HCT116 (cell line): ENCODE measurements around the gene CTIF. TPM values are rescaled to one million over a fixed set of nuclear protein-coding genes. Genes with fewer than 3 reads are reported as not detected.

Experiments used
- ATAC-seq: fragments of 200-7000 bp; cut with Tn5 transposase; 2 replicates; pipeline ENCODE4 v1.9.1; 2020; ENCODE audit warnings: mild to moderate bottlenecking, moderate library complexity
- BruUV-seq: library from RNA; stranded (reverse); fragments of 400-500 nt; replicated peaks from 2 replicates; lab custom pipeline; 2021; lab: Mats Ljungman, UMichigan
- CTCF ChIA-PET: fragments of 300-600 bp; sonication (Branson Sonifier 250); formaldehyde crosslinking; loops from one replicate; lab custom pipeline; 2021; ENCODE audit warnings: antibody characterized with exemption; lab: Charles Lee
- POLR2A ChIA-PET: fragments of 300-600, 350-600 bp; sonication (Branson Sonifier 250); formaldehyde crosslinking; loops from one replicate; lab custom pipeline; 2021; ENCODE audit warnings: antibody characterized with exemption; lab: Charles Lee
- RAD21 ChIA-PET, 2 experiments: fragments of 300-600 bp; sonication (Branson Sonifier 250); formaldehyde crosslinking; loops; one replicate each; lab custom pipeline; 2023; ENCODE audit warnings: low total read pairs in 2 of 2; ENCODE audit not compliant: uncharacterized antibody in 2 of 2, unreplicated experiment in 2 of 2, low non-redundant PET in 1 of 2; lab: Charles Lee
- DNase-seq: peaks from one replicate; pipeline ENCODE4 v3.0.0-alpha.2; 2010; ENCODE audit warnings: low read depth, low spot score
- H2AFZ ChIP-seq: fragments of 200-600 bp; shearing (Covaris generic), sonication (generic); 2 replicates; pipeline ENCODE4 v1.6.1; 2017; ENCODE audit warnings: low read depth, mixed run types, mixed read lengths, antibody characterized with exemption, low read length; ENCODE audit not compliant: poor library complexity, severe bottlenecking
- H3K27ac ChIP-seq: 2 replicates; pipeline ENCODE4 v1.5.1; 2012; ENCODE audit warnings: low read depth, low read length
- H3K27me3 ChIP-seq: fragments of 200-600 bp; sonication (generic); 2 replicates; pipeline ENCODE4 v1.6.1; 2016; ENCODE audit warnings: mixed run types, low read length, mixed read lengths; ENCODE audit not compliant: insufficient read depth
- H3K36me3 ChIP-seq, 2 experiments: fragments of 200-500 bp in 1 of 2; fragments of 200-600 bp in 1 of 2; sonication (Bioruptor generic) in 1 of 2; sonication (generic) in 1 of 2; 2 replicates each; pipeline versions ENCODE4 v1.5.1 to v1.6.1; 2014 to 2016; ENCODE audit warnings: low read length in 2 of 2, inconsistent platforms in 1 of 2, mixed read lengths in 1 of 2, mixed run types in 1 of 2; ENCODE audit not compliant: insufficient read depth in 2 of 2, control insufficient read depth in 1 of 2
- H3K4me1 ChIP-seq, 2 experiments: fragments of 200-600 bp in 1 of 2; sonication (generic) in 1 of 2; 2 replicates each; pipeline versions ENCODE4 v1.5.1 to v1.6.1; 2012 to 2017; ENCODE audit warnings: low read length in 2 of 2, inconsistent platforms in 1 of 2, mild to moderate bottlenecking in 1 of 2, mixed read lengths in 1 of 2, mixed run types in 1 of 2, moderate library complexity in 1 of 2; ENCODE audit not compliant: insufficient read depth in 2 of 2, control insufficient read depth in 1 of 2
- H3K4me2 ChIP-seq: fragments of 200-600 bp; sonication (generic); 2 replicates; pipeline ENCODE4 v1.6.1; 2017; ENCODE audit warnings: mixed run types, low read length, mixed read lengths
- H3K4me3 ChIP-seq, 2 experiments: fragments of 200-600 bp in 1 of 2; sonication (generic) in 1 of 2; replicated peaks in 1 of 2; 2 replicates each; pipeline ENCODE4 v1.5.1; 2011 to 2016; ENCODE audit warnings: low read length in 2 of 2, control low read depth in 1 of 2, low read depth in 1 of 2, mild to moderate bottlenecking in 1 of 2, mixed read lengths in 1 of 2, mixed run types in 1 of 2
- H3K79me2 ChIP-seq: fragments of 200-600 bp; sonication (generic); 2 replicates; pipeline ENCODE4 v1.6.1; 2017; ENCODE audit warnings: mild to moderate bottlenecking, mixed run types, low read length, moderate library complexity, mixed read lengths; ENCODE audit not compliant: insufficient read depth
- H3K9ac ChIP-seq: fragments of 200-600 bp; sonication (generic); 2 replicates; pipeline ENCODE4 v1.6.1; 2016; ENCODE audit warnings: low read length, mixed read lengths
- H3K9me2 ChIP-seq: fragments of 200-600 bp; sonication (generic), shearing (Covaris generic); 2 replicates; pipeline ENCODE4 v1.6.1; 2017; ENCODE audit warnings: mixed run types, mild to moderate bottlenecking, moderate library complexity; ENCODE audit not compliant: insufficient read depth
- H3K9me3 ChIP-seq, 2 experiments: fragments of 200-500 bp in 1 of 2; fragments of 200-600 bp in 1 of 2; sonication (Bioruptor generic) in 1 of 2; sonication (generic) in 1 of 2; 2 replicates each; pipeline ENCODE4 v1.6.1; 2014 to 2017; ENCODE audit warnings: low read length in 2 of 2, mixed read lengths in 2 of 2, inconsistent platforms in 1 of 2, low read depth in 1 of 2, mild to moderate bottlenecking in 1 of 2, mixed run types in 1 of 2, moderate library complexity in 1 of 2; ENCODE audit not compliant: control insufficient read depth in 1 of 2, insufficient read depth in 1 of 2
- H4K20me1 ChIP-seq: fragments of 200-600 bp; sonication (generic), shearing (Covaris generic); 2 replicates; pipeline ENCODE4 v1.6.1; 2017; ENCODE audit warnings: mixed run types, mild to moderate bottlenecking, moderate library complexity; ENCODE audit not compliant: insufficient read depth
- CEBPB ChIP-seq: IDR thresholded peaks from 2 replicates; pipeline ENCODE4 v1.6.1; 2012; ENCODE audit warnings: low read depth
- ELF1 ChIP-seq: IDR thresholded peaks from 2 replicates; pipeline ENCODE4 v1.6.1; 2012; ENCODE audit warnings: low read depth, borderline replicate concordance
- EZH2 ChIP-seq: fragments of 200-600 bp; sonication (generic); IDR thresholded peaks from 2 replicates; pipeline ENCODE4 v1.6.1; 2017; ENCODE audit warnings: antibody characterized with exemption, mixed run types
- EZH2phosphoT487 ChIP-seq: fragments of 200-600 bp; IDR thresholded peaks from 2 replicates; pipeline ENCODE4 v1.6.1; 2018; ENCODE audit warnings: antibody characterized with exemption, borderline replicate concordance
- POLR2A ChIP-seq: IDR thresholded peaks from 2 replicates; pipeline ENCODE4 v1.7.0; 2011; ENCODE audit warnings: borderline replicate concordance; ENCODE audit not compliant: insufficient read depth, insufficient read length; ENCODE audit errors: extremely low read depth
- POLR2AphosphoS5 ChIP-seq: IDR thresholded peaks from 2 replicates; pipeline ENCODE4 v1.6.1; 2011; ENCODE audit warnings: mild to moderate bottlenecking, low read depth, low read length, moderate library complexity
- RAD21 ChIP-seq: IDR thresholded peaks from 2 replicates; pipeline ENCODE4 v1.6.1; 2012; ENCODE audit warnings: low read depth, mild to moderate bottlenecking
- SIN3A ChIP-seq: IDR thresholded peaks from 2 replicates; pipeline ENCODE4 v1.6.1; 2012; ENCODE audit warnings: low read depth
- SP1 ChIP-seq: IDR thresholded peaks from 2 replicates; pipeline ENCODE4 v1.6.1; 2012; ENCODE audit warnings: low read depth
- SRF ChIP-seq: IDR thresholded peaks from 2 replicates; pipeline ENCODE4 v1.6.1; 2012; ENCODE audit warnings: low read depth
- ZNF274 ChIP-seq: fragments of 200-500 bp; sonication (Bioruptor generic); IDR thresholded peaks from 2 replicates; pipeline ENCODE4 v1.6.1; 2014; ENCODE audit warnings: mild to moderate bottlenecking, low read depth, low read length, inconsistent platforms
- intact Hi-C: fragments of 100-400 bp; cut with micrococcal nuclease; formaldehyde crosslinking; loops from 2 replicates; pipeline ENCODE4 v1.10.0; 2022
- total RNA-seq: library from RNA; stranded (reverse); gene quantifications from one replicate; pipeline ENCODE4 v1.2.1, GENCODE V29; 2021; ENCODE audit not compliant: unreplicated experiment
- TF ChIP-seq, protein P1 (sequence below), 3 experiments: fragments of 200-600 bp in 1 of 3; sonication (generic) in 1 of 3; IDR thresholded peaks in 2 of 3; conservative IDR thresholded peaks in 1 of 3; 2 replicates each; pipeline ENCODE4 v1.5.1; 2012 to 2017; ENCODE audit warnings: low read depth in 2 of 3, low read length in 2 of 3, antibody characterized with exemption in 1 of 3, borderline replicate concordance in 1 of 3, control low read depth in 1 of 3, mild to moderate bottlenecking in 1 of 3, mixed read lengths in 1 of 3, mixed run types in 1 of 3, moderate library complexity in 1 of 3; ENCODE audit not compliant: insufficient read depth in 1 of 3
- TF ChIP-seq, protein P2 (sequence below): IDR thresholded peaks from 2 replicates; pipeline ENCODE4 v1.6.1; 2012; ENCODE audit warnings: low read depth

The CTIF gene
- total RNA-seq, 1 experiment from 2014 or later, result 19.7 TPM

DNA sequence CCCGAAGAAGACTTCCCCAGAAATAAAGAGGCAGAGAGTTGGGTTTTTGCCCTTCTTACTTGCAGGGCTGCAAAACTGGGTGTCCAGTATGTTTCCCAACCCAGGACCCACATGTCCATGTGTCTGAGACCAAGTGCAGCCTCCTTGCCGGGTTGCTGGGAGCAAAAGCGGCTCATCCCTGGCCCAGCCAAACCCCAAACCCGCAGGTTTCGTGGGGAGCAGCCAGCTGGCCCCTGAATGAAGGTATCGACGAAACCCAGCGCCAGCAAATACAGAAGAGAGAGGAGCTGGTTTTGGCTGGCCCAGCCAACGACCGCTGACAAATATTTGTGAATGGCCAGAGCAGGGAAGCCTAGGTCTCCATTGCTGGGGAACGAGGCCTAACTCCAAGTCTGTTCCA lies 214.9 kb downstream of the CTIF start:
- POLR2A ChIA-PET, result no interaction called here
- no peak overlapping the region for H3K4me2 ChIP-seq
- TF ChIP-seq ZNF274, result no peak
- TF ChIP-seq POLR2AphosphoS5, result no peak
- TF ChIP-seq SRF, result no peak
- TF ChIP-seq SP1, result no peak
- TF ChIP-seq, protein P1, sequence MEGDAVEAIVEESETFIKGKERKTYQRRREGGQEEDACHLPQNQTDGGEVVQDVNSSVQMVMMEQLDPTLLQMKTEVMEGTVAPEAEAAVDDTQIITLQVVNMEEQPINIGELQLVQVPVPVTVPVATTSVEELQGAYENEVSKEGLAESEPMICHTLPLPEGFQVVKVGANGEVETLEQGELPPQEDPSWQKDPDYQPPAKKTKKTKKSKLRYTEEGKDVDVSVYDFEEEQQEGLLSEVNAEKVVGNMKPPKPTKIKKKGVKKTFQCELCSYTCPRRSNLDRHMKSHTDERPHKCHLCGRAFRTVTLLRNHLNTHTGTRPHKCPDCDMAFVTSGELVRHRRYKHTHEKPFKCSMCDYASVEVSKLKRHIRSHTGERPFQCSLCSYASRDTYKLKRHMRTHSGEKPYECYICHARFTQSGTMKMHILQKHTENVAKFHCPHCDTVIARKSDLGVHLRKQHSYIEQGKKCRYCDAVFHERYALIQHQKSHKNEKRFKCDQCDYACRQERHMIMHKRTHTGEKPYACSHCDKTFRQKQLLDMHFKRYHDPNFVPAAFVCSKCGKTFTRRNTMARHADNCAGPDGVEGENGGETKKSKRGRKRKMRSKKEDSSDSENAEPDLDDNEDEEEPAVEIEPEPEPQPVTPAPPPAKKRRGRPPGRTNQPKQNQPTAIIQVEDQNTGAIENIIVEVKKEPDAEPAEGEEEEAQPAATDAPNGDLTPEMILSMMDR (IDR thresholded peaks at IDR 0.05 in 2 of 3, conservative IDR thresholded peaks at IDR 0.05 in 1 of 3; ENCODE audit: borderline replicate concordance in 1 of 3, insufficient read depth in 1 of 3, low read depth in 2 of 3, low read length in 2 of 3), result no peak
- no peak for TF ChIP-seq EZH2
- no peak for TF ChIP-seq SIN3A

DNA sequence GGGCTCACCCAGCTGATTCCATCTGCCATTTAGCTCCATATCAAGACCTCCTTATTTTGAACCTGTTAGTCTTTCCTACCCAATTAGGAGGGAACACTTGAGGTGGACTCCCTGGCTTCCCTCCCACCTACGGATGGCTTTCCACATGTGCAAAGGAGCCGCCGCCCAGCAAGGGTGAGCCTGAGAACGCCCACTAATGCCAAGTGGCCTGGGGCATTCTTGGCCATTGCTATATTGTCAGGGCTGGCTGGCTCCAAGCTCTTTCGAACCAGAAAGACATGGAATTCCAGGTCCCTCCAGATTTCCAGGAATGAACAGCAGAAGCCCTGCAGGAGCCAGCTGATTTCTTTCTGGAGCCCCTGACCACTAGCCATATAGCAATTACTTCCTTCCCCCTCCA lies 215.7 kb downstream of the CTIF start:
- no peak overlapping the region for H3K4me3 ChIP-seq
- no peak overlapping the region for H3K27ac ChIP-seq
- ChIA-PET POLR2A (no interaction called here), RAD21 (no interaction called here)
- no peak overlapping the region for H3K4me2 ChIP-seq
- no peaks in the 10 kb centered on the region for H3K27me3 ChIP-seq
- ATAC-seq, result no peak
- no peaks in the 10 kb centered on the region for H3K9me3 ChIP-seq
- H3K79me2 ChIP-seq, result no peaks in the 10 kb centered on the region
- H4K20me1 ChIP-seq, result no peaks in the 10 kb centered on the region
- no peaks in the 10 kb centered on the region for H3K4me1 ChIP-seq
- no peak for TF ChIP-seq EZH2
- TF ChIP-seq SRF, result no peak
- TF ChIP-seq ZNF274, result no peak
- TF ChIP-seq RAD21, result no peak
- no peak for TF ChIP-seq CEBPB
- TF ChIP-seq POLR2A, result no peak
- no peak for TF ChIP-seq POLR2AphosphoS5
- TF ChIP-seq SIN3A, result no peak
- no peak for TF ChIP-seq EZH2phosphoT487
- TF ChIP-seq, protein P2, sequence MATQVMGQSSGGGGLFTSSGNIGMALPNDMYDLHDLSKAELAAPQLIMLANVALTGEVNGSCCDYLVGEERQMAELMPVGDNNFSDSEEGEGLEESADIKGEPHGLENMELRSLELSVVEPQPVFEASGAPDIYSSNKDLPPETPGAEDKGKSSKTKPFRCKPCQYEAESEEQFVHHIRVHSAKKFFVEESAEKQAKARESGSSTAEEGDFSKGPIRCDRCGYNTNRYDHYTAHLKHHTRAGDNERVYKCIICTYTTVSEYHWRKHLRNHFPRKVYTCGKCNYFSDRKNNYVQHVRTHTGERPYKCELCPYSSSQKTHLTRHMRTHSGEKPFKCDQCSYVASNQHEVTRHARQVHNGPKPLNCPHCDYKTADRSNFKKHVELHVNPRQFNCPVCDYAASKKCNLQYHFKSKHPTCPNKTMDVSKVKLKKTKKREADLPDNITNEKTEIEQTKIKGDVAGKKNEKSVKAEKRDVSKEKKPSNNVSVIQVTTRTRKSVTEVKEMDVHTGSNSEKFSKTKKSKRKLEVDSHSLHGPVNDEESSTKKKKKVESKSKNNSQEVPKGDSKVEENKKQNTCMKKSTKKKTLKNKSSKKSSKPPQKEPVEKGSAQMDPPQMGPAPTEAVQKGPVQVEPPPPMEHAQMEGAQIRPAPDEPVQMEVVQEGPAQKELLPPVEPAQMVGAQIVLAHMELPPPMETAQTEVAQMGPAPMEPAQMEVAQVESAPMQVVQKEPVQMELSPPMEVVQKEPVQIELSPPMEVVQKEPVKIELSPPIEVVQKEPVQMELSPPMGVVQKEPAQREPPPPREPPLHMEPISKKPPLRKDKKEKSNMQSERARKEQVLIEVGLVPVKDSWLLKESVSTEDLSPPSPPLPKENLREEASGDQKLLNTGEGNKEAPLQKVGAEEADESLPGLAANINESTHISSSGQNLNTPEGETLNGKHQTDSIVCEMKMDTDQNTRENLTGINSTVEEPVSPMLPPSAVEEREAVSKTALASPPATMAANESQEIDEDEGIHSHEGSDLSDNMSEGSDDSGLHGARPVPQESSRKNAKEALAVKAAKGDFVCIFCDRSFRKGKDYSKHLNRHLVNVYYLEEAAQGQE, result no peak
- no peak for TF ChIP-seq ELF1
- TF ChIP-seq, all 23 proteins: peak for 0
- no peak overlapping the region for H3K9ac ChIP-seq
- H3K9me2 ChIP-seq, result no peaks in the 10 kb centered on the region
- H3K36me3 ChIP-seq, result no peaks in the 10 kb centered on the region
- H2AFZ ChIP-seq, result no peak overlapping the region
- intact Hi-C loops, result no loop called here
- DNase-seq, result no peak
- CTCF ChIA-PET, result no interaction called here
- no TSS peak for BruUV-seq

More for the DNA sequence above, 214.9 kb downstream of the CTIF start:
- no peaks in the 10 kb centered on the region for H3K79me2 ChIP-seq
- DNase-seq (no peak), ATAC-seq (no peak)
- H3K27ac ChIP-seq, result no peak overlapping the region
- H2AFZ ChIP-seq, result no peak overlapping the region
- ChIA-PET CTCF (no interaction called here), RAD21 (no interaction called here)
- H3K36me3 ChIP-seq, result no peaks in the 10 kb centered on the region
- H3K4me3 ChIP-seq, result no peak overlapping the region
- no TSS peak for BruUV-seq
- intact Hi-C loops, result no loop called here
- H3K27me3 ChIP-seq, result no peaks in the 10 kb centered on the region
- no peaks in the 10 kb centered on the region for H3K9me2 ChIP-seq
- no peaks in the 10 kb centered on the region for H3K4me1 ChIP-seq
- no peaks in the 10 kb centered on the region for H3K9me3 ChIP-seq
- no peaks in the 10 kb centered on the region for H4K20me1 ChIP-seq
- H3K9ac ChIP-seq, result no peak overlapping the region
